GM12864 (cell line): Measurements from ENCODE around the gene VPS50.

Source experiments
- DNase-seq: peaks from one replicate; pipeline ENCODE4 v3.0.0-alpha.2; 2011; ENCODE audit warnings: low read depth
- H3K4me3 ChIP-seq: 2 replicates; pipeline ENCODE4 v1.5.1; 2011; ENCODE audit warnings: mild to moderate bottlenecking, low read depth, low read length, control low read depth
- TF ChIP-seq, protein P1 (sequence below): IDR thresholded peaks from 2 replicates; pipeline ENCODE4 v1.5.1; 2011; ENCODE audit warnings: low read depth, mild to moderate bottlenecking, moderate library complexity, low read length, control low read depth, inconsistent platforms; ENCODE audit errors: missing control alignments

Gene VPS50

DNA sequence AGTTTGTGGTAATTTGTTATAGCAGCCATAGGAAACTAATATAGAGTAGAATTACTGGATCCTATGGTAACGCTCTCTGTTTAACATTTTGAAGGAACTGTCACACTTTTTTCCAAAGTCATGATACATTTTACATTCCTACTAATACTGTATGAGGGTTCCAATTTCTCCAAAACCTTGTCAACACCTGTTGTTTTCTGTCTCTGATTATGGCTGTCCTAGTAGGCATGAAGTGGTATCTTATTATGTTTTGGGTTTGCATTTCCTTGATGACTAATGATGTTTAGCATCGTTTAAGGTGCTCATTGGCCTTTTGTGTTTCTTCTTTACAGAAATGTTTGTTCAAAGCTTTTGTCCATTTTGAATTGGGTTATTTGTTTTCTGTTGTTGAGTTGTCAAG, 69.6 kb downstream of the VPS50 start:
- H3K4me3 ChIP-seq: no peak overlapping the region
- TF ChIP-seq, protein P1, sequence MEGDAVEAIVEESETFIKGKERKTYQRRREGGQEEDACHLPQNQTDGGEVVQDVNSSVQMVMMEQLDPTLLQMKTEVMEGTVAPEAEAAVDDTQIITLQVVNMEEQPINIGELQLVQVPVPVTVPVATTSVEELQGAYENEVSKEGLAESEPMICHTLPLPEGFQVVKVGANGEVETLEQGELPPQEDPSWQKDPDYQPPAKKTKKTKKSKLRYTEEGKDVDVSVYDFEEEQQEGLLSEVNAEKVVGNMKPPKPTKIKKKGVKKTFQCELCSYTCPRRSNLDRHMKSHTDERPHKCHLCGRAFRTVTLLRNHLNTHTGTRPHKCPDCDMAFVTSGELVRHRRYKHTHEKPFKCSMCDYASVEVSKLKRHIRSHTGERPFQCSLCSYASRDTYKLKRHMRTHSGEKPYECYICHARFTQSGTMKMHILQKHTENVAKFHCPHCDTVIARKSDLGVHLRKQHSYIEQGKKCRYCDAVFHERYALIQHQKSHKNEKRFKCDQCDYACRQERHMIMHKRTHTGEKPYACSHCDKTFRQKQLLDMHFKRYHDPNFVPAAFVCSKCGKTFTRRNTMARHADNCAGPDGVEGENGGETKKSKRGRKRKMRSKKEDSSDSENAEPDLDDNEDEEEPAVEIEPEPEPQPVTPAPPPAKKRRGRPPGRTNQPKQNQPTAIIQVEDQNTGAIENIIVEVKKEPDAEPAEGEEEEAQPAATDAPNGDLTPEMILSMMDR: no peak
- no peak for DNase-seq

DNA sequence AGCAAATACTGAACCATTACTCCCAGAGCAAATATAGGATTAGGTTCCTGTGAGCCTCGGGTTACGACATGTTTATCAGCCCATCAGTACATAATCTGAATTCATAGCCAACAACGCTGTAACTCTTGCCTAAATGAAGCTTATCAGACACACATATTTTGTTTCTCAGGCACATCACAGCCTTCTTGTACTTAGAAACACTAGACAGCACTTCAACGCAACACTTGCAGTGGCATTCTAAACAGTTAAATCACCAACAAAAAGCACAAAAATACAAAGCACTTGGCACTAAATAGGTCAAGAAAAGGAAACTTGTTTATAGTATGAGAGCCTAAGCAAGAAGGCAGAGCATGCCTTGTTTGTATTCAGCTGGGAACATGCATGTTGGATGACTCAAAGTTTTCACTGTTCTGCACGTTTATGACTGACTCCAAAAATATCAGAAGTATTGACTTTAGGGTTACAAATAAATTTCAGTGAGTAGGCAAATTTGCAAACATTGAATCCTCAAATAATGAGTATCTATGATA, 75.0 kb downstream of the VPS50 start:
- DNase-seq: no peak
- TF ChIP-seq, protein P1: no peak
- no peak overlapping the region for H3K4me3 ChIP-seq

DNA sequence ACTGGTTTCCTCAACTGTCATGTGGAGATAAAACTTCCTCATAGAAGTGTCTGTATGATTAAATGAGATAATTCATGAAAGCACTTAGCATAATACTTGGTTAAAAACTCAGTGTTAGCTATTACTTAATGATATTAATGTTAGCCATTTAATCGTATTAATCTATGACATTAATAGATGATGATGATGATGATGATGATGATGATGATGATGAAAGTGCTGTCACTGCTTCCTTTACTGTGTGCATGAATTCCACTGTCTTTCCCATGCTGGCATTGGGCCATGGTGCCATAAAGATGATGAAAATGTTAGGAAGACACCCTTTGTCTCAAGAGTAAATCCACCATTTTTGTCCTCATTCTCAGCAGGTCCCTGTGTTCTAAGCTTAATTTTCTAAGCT, 75.8 kb downstream of the VPS50 start:
- no peak for DNase-seq
- TF ChIP-seq, protein P1: no peak
- H3K4me3 ChIP-seq: no peak overlapping the region

DNA sequence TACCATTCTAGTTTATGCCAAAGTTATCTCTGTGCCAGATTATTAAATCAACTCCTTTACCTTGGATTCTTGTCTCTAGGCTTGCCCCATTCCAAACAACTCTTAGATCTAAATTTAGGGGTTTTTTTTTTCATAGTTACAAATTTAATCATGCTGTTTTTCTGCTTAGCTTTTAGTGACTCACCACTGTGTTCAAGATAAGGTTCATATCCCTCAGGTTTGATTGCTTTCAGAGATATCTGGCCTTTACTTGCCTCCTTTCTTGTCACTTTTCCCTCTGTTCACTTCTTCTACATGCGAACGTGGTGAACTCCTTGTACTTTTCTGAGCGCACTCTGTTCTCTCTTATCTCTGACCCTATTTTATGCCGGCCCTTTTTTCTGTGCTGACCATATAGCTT, 78.2 kb downstream of the VPS50 start:
- DNase-seq: no peak
- no peak overlapping the region for H3K4me3 ChIP-seq
- TF ChIP-seq, protein P1: no peak

DNA sequence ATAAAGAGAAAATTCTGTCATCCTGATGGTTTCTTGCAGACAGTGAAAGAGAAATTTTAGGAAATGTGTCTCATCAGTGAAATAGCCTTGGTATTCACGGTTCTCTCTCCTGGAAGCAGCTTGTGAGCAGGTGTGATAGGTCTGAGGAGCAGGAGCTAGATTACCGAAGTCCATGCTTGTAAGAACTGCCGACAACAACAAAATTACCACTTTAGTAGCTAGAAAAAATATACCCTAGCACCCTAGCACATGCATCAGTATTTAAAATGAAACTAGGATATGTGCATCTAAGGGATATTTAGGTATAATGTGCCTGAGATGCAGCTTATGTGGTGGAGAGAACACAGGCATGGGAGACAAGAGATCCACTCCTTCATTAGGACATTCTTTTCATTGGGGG, 82.3 kb downstream of the VPS50 start:
- TF ChIP-seq, protein P1: no peak

DNA sequence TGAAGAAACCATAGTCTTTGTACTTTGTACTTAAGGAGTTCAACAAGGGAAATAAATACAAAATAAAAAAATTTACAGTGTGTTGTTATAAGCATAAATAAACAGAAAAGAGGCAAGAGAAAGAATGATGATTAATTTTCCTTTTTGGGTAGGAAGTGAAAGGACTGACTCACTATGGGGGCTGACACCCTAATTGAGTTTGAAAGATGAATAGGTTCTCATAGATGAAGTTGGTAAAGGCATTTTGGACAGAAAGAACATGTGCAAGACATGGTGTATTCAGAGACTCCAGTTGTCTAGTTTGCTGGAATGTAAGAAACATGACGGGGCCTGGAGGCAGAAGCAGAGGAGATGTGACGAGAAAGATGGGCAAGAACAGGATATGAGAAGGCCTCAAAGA, 83.7 kb downstream of the VPS50 start:
- no peak for DNase-seq
- TF ChIP-seq, protein P1: no peak
- H3K4me3 ChIP-seq: no peak overlapping the region

More for the DNA sequence above, 82.3 kb downstream of the VPS50 start:
- no peak overlapping the region for H3K4me3 ChIP-seq
- no peak for DNase-seq

DNA sequence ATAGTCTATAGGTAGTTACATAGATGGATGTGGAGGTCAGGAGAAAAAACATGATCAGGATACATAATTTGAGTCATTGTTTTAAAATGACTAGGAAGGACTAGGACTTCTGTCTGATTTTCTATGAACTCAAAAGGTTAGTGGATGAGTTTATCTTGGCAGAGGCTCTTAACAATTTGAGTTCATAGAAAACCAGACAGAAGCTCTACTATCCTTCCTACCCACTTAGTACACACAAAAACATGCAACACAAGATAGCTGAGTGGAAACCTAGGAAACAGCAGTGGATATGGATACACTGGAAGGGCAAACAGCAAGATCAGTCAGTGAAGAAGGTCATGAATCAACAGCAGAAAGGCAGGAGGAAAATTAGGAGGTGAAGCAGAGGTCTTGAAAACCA, 84.6 kb downstream of the VPS50 start:
- TF ChIP-seq, protein P1: no peak
- H3K4me3 ChIP-seq: no peak overlapping the region
- DNase-seq: no peak
